HepG2 (cell line): ENCODE data around the gene SBNO1. TPM values are rescaled to one million over a fixed set of nuclear protein-coding genes. Genes with fewer than 3 reads are reported as not detected.

Experiments used
- AKAP8 ChIP-seq: sonication (generic); formaldehyde crosslinking; IDR thresholded peaks from 2 replicates; pipeline ENCODE4 v1.5.1; 2020; ENCODE audit warnings: mild to moderate bottlenecking, missing genetic modification reagents
- EZH2 ChIP-seq: conservative IDR thresholded peaks from 2 replicates; pipeline ENCODE4 v1.6.1; 2012; ENCODE audit warnings: mild to moderate bottlenecking, low read depth, low read length, moderate library complexity
- MAFG ChIP-seq: sonication (generic); formaldehyde crosslinking; IDR thresholded peaks from 2 replicates; pipeline ENCODE4 v1.5.1; 2020; ENCODE audit warnings: mild to moderate bottlenecking, missing genetic modification reagents
- NFE2 ChIP-seq: sonication (generic); formaldehyde crosslinking; IDR thresholded peaks from 2 replicates; pipeline ENCODE4 v1.4.0; 2020; ENCODE audit warnings: missing genetic modification reagents
- RBAK ChIP-seq: sonication (generic); formaldehyde crosslinking; IDR thresholded peaks from 2 replicates; pipeline ENCODE4 v1.5.1; 2020; ENCODE audit warnings: mild to moderate bottlenecking, missing genetic modification reagents
- RBM22 ChIP-seq: fragments of 200-400 bp; formaldehyde crosslinking; optimal IDR thresholded peaks from 2 replicates; pipeline ENCODE3; 2017; ENCODE audit warnings: mild to moderate bottlenecking, low read length, moderate library complexity
- SAFB2 ChIP-seq: sonication (generic); formaldehyde crosslinking; IDR thresholded peaks from 2 replicates; pipeline ENCODE4 v1.5.1; 2020; ENCODE audit warnings: missing genetic modification reagents, low read depth, mild to moderate bottlenecking, borderline replicate concordance
- THAP11 ChIP-seq: IDR thresholded peaks from 2 replicates; pipeline ENCODE4 v1.6.1; 2016; ENCODE audit warnings: missing biosample characterization, missing genetic modification reagents
- ZNF556 ChIP-seq: sonication (generic); formaldehyde crosslinking; IDR thresholded peaks from 2 replicates; pipeline ENCODE4 v1.4.0; 2020; ENCODE audit warnings: mild to moderate bottlenecking, missing genetic modification reagents, borderline replicate concordance
- polyA plus RNA-seq, 8 experiments: library from polyadenylated mRNA; depleted of rRNA in 3 of 8; stranded (reverse) in 7 of 8; unstranded in 1 of 8; fragments of >200 nt; fragmentation: Illumina TruSeq in 4 of 8; extraction: Trizol in 4 of 8; gene quantifications; 2 replicates each; pipeline versions ENCODE4 v1.2.1 to v1.2.3, GENCODE V29; 2011 to 2016; ENCODE audit warnings: low read depth in 4 of 8, missing spikeins in 1 of 8, mixed read lengths in 1 of 8; ENCODE audit not compliant: insufficient read depth in 1 of 8
- total RNA-seq, 5 experiments: library from RNA; depleted of rRNA; stranded (reverse); fragments of >200 nt; fragmentation: Illumina TruSeq; extraction: Trizol; gene quantifications; 2 replicates each; pipeline ENCODE4 v1.2.3, GENCODE V29; 2016; ENCODE audit warnings: low read depth in 1 of 5
- TF ChIP-seq, protein P1 (sequence below), 2 experiments: IDR thresholded peaks; 2 replicates each; pipeline ENCODE4 v1.6.1; 2011 to 2012; ENCODE audit warnings: low read length in 2 of 2, borderline replicate concordance in 1 of 2, low read depth in 1 of 2, mild to moderate bottlenecking in 1 of 2, moderate library complexity in 1 of 2
- TF ChIP-seq, protein P2 (sequence below): sonication (generic); formaldehyde crosslinking; IDR thresholded peaks from 2 replicates; pipeline ENCODE4 v1.4.0; 2020; ENCODE audit warnings: missing genetic modification reagents
- TF ChIP-seq, protein P3 (sequence below): IDR thresholded peaks from 2 replicates; pipeline ENCODE4 v1.6.1; 2016; ENCODE audit warnings: low read depth, control low read depth
- TF ChIP-seq, protein P4 (sequence below): sonication (generic); formaldehyde crosslinking; IDR thresholded peaks from 2 replicates; pipeline ENCODE4 v1.5.0; 2020; ENCODE audit warnings: mild to moderate bottlenecking, missing genetic modification reagents, moderate library complexity

SBNO1 gene
- total and polyA plus RNA-seq, 2 of the 13 experiments (the other 11 are each of a cell fraction or from before 2014, with no cell fraction given), result 10.9 to 40.2 TPM

DNA sequence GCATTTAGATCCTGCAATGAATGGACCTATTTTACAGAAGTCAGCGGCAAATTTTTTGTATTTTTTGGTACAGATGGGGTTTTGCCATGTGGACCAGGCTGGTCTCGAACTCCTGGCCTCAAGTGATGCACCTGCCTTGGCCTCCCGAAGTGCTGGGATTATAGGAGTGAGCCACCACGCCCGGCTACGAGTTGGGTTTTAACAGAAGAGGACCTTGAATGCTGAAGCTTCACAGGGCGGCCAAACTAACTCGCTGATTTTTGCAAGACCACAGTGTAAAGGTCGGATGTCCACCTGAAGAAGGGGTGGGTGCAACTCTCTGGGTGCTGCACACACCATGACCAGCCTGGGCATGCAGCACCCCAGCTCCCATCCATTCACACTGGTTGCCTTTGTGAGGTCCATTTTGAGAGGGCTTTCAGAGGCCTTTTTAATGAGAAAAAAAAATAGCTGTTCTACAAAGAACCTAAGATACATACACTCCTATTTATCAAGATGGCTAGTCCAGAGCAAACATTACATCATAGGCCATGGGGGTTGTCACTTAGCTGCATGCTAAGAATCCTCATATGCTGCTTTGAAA is 71.4 kb downstream of the SBNO1 start (continued):
- TF ChIP-seq, protein P1, sequence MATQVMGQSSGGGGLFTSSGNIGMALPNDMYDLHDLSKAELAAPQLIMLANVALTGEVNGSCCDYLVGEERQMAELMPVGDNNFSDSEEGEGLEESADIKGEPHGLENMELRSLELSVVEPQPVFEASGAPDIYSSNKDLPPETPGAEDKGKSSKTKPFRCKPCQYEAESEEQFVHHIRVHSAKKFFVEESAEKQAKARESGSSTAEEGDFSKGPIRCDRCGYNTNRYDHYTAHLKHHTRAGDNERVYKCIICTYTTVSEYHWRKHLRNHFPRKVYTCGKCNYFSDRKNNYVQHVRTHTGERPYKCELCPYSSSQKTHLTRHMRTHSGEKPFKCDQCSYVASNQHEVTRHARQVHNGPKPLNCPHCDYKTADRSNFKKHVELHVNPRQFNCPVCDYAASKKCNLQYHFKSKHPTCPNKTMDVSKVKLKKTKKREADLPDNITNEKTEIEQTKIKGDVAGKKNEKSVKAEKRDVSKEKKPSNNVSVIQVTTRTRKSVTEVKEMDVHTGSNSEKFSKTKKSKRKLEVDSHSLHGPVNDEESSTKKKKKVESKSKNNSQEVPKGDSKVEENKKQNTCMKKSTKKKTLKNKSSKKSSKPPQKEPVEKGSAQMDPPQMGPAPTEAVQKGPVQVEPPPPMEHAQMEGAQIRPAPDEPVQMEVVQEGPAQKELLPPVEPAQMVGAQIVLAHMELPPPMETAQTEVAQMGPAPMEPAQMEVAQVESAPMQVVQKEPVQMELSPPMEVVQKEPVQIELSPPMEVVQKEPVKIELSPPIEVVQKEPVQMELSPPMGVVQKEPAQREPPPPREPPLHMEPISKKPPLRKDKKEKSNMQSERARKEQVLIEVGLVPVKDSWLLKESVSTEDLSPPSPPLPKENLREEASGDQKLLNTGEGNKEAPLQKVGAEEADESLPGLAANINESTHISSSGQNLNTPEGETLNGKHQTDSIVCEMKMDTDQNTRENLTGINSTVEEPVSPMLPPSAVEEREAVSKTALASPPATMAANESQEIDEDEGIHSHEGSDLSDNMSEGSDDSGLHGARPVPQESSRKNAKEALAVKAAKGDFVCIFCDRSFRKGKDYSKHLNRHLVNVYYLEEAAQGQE (IDR thresholded peaks at IDR 0.05; ENCODE audit: borderline replicate concordance in 1 of 2, low read depth in 1 of 2, low read length in 2 of 2), result no peak
- no peak for TF ChIP-seq RBM22
- no peak for TF ChIP-seq RBAK
- no peak for TF ChIP-seq EZH2
- no peak for TF ChIP-seq MAFG
- TF ChIP-seq, protein P2, sequence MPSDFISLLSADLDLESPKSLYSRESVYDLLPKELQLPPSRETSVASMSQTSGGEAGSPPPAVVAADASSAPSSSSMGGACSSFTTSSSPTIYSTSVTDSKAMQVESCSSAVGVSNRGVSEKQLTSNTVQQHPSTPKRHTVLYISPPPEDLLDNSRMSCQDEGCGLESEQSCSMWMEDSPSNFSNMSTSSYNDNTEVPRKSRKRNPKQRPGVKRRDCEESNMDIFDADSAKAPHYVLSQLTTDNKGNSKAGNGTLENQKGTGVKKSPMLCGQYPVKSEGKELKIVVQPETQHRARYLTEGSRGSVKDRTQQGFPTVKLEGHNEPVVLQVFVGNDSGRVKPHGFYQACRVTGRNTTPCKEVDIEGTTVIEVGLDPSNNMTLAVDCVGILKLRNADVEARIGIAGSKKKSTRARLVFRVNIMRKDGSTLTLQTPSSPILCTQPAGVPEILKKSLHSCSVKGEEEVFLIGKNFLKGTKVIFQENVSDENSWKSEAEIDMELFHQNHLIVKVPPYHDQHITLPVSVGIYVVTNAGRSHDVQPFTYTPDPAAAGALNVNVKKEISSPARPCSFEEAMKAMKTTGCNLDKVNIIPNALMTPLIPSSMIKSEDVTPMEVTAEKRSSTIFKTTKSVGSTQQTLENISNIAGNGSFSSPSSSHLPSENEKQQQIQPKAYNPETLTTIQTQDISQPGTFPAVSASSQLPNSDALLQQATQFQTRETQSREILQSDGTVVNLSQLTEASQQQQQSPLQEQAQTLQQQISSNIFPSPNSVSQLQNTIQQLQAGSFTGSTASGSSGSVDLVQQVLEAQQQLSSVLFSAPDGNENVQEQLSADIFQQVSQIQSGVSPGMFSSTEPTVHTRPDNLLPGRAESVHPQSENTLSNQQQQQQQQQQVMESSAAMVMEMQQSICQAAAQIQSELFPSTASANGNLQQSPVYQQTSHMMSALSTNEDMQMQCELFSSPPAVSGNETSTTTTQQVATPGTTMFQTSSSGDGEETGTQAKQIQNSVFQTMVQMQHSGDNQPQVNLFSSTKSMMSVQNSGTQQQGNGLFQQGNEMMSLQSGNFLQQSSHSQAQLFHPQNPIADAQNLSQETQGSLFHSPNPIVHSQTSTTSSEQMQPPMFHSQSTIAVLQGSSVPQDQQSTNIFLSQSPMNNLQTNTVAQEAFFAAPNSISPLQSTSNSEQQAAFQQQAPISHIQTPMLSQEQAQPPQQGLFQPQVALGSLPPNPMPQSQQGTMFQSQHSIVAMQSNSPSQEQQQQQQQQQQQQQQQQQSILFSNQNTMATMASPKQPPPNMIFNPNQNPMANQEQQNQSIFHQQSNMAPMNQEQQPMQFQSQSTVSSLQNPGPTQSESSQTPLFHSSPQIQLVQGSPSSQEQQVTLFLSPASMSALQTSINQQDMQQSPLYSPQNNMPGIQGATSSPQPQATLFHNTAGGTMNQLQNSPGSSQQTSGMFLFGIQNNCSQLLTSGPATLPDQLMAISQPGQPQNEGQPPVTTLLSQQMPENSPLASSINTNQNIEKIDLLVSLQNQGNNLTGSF, result no peak
- no peak; the same call in 1 of the 2 replicates for TF ChIP-seq SAFB2 (CRISPR knock-in tag)
- TF ChIP-seq, protein P3, sequence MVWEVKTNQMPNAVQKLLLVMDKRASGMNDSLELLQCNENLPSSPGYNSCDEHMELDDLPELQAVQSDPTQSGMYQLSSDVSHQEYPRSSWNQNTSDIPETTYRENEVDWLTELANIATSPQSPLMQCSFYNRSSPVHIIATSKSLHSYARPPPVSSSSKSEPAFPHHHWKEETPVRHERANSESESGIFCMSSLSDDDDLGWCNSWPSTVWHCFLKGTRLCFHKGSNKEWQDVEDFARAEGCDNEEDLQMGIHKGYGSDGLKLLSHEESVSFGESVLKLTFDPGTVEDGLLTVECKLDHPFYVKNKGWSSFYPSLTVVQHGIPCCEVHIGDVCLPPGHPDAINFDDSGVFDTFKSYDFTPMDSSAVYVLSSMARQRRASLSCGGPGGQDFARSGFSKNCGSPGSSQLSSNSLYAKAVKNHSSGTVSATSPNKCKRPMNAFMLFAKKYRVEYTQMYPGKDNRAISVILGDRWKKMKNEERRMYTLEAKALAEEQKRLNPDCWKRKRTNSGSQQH (CRISPR knock-in tag), result peak; percentile 46; the same call in 1 of the 2 replicates
- TF ChIP-seq THAP11 (CRISPR knock-in tag), result peak; percentile 39
- TF ChIP-seq NFE2, result no peak
- TF ChIP-seq ZNF556 (CRISPR knock-in tag), result peak; percentile 82
- TF ChIP-seq, protein P4, sequence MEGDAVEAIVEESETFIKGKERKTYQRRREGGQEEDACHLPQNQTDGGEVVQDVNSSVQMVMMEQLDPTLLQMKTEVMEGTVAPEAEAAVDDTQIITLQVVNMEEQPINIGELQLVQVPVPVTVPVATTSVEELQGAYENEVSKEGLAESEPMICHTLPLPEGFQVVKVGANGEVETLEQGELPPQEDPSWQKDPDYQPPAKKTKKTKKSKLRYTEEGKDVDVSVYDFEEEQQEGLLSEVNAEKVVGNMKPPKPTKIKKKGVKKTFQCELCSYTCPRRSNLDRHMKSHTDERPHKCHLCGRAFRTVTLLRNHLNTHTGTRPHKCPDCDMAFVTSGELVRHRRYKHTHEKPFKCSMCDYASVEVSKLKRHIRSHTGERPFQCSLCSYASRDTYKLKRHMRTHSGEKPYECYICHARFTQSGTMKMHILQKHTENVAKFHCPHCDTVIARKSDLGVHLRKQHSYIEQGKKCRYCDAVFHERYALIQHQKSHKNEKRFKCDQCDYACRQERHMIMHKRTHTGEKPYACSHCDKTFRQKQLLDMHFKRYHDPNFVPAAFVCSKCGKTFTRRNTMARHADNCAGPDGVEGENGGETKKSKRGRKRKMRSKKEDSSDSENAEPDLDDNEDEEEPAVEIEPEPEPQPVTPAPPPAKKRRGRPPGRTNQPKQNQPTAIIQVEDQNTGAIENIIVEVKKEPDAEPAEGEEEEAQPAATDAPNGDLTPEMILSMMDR (CRISPR knock-in tag), result peak; percentile 10; the same call in 1 of the 2 replicates
- TF ChIP-seq AKAP8 (CRISPR knock-in tag), result no peak
